Fibroblast of gingiva (primary cell): ENCODE data around the gene CEACAM7.

Source experiments
- DNase-seq: peaks from one replicate; pipeline ENCODE4 v3.0.0-alpha.2; 2011; ENCODE audit warnings: low read depth

Gene CEACAM7

DNA sequence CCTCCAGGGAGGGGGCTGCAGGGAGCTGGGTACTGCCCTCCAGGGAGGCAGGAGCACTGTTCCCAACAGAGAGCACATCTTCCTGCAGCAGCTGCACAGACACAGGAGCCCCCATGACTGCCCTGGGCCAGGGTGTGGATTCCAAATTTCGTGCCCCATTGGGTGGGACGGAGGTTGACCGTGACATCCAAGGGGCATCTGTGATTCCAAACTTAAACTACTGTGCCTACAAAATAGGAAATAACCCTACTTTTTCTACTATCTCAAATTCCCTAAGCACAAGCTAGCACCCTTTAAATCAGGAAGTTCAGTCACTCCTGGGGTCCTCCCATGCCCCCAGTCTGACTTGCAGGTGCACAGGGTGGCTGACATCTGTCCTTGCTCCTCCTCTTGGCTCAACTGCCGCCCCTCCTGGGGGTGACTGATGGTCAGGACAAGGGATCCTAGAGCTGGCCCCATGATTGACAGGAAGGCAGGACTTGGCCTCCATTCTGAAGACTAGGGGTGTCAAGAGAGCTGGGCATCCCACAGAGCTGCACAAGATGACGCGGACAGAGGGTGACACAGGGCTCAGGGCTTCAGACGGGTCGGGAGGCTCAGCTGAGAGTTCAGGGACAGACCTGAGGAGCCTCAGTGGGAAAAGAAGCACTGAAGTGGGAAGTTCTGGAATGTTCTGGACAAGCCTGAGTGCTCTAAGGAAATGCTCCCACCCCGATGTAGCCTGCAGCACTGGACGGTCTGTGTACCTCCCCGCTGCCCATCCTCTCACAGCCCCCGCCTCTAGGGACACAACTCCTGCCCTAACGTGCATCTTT lies 12.5 kb upstream of the CEACAM7 start:
- DNase-seq = no peak

DNA sequence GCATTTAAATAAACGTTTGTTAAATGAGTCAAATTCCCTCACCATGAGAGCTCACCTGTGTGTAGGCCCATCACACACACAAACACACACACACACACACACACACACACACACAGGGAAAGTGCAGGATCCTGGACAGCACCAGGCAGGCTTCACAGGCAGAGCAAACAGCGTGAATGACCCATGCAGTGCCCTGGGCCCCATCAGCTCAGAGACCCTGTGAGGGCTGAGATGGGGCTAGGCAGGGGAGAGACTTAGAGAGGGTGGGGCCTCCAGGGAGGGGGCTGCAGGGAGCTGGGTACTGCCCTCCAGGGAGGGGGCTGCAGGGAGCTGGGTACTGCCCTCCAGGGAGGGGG lies 11.9 kb upstream of the CEACAM7 start:
- DNase-seq = no peak

DNA sequence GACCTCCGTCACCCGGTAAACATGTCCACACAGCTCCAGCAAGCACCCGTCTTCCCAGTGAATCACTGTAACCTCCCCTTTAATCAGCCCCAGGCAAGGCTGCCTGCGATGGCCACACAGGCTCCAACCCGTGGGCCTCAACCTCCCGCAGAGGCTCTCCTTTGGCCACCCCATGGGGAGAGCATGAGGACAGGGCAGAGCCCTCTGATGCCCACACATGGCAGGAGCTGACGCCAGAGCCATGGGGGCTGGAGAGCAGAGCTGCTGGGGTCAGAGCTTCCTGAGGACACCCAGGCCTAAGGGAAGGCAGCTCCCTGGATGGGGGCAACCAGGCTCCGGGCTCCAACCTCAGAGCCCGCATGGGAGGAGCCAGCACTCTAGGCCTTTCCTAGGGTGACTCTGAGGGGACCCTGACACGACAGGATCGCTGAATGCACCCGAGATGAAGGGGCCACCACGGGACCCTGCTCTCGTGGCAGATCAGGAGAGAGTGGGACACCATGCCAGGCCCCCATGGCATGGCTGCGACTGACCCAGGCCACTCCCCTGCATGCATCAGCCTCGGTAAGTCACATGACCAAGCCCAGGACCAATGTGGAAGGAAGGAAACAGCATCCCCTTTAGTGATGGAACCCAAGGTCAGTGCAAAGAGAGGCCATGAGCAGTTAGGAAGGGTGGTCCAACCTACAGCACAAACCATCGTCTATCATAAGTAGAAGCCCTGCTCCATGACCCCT lies 11.3 kb upstream of the CEACAM7 start:
- no peak for DNase-seq

DNA sequence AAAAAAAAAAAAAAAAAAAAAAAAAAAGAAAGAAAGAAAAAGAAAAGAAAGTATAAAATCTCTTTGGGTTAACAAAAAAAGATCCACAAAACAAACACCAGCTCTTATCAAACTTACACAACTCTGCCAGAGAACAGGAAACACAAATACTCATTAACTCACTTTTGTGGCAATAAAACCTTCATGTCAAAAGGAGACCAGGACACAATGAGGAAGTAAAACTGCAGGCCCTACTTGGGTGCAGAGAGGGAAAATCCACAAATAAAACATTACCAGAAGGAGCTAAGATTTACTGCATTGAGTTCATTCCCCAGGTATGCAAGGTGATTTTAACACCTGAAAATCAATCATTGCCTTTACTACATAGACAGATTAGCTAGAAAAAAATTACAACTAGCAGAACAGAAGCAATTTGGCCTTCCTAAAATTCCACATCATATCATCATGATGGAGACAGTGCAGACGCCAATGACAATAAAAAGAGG lies 10.7 kb upstream of the CEACAM7 start:
- DNase-seq = no peak

DNA sequence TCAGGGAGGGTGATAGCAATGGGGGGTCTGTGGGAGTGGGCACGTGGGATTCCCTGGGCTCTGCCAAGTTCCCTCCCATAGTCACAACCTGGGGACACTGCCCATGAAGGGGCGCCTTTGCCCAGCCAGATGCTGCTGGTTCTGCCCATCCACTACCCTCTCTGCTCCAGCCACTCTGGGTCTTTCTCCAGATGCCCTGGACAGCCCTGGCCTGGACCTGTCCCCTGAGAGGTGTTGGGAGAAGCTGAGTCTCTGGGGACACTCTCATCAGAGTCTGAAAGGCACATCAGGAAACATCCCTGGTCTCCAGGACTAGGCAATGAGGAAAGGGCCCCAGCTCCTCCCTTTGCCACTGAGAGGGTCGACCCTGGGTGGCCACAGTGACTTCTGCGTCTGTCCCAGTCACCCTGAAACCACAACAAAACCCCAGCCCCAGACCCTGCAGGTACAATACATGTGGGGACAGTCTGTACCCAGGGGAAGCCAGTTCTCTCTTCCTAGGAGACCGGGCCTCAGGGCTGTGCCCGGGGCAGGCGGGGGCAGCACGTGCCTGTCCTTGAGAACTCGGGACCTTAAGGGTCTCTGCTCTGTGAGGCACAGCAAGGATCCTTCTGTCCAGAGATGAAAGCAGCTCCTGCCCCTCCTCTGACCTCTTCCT lies 9.3 kb upstream of the CEACAM7 start:
- no peak for DNase-seq

DNA sequence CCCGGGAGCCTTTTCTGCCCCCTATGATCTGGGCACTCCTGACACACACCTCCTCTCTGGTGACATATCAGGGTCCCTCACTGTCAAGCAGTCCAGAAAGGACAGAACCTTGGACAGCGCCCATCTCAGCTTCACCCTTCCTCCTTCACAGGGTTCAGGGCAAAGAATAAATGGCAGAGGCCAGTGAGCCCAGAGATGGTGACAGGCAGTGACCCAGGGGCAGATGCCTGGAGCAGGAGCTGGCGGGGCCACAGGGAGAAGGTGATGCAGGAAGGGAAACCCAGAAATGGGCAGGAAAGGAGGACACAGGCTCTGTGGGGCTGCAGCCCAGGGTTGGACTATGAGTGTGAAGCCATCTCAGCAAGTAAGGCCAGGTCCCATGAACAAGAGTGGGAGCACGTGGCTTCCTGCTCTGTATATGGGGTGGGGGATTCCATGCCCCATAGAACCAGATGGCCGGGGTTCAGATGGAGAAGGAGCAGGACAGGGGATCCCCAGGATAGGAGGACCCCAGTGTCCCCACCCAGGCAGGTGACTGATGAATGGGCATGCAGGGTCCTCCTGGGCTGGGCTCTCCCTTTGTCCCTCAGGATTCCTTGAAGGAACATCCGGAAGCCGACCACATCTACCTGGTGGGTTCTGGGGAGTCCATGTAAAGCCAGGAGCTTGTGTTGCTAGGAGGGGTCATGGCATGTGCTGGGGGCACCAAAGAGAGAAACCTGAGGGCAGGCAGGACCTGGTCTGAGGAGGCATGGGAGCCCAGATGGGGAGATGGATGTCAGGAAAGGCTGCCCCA lies 8.5 kb upstream of the CEACAM7 start:
- DNase-seq = no peak

DNA sequence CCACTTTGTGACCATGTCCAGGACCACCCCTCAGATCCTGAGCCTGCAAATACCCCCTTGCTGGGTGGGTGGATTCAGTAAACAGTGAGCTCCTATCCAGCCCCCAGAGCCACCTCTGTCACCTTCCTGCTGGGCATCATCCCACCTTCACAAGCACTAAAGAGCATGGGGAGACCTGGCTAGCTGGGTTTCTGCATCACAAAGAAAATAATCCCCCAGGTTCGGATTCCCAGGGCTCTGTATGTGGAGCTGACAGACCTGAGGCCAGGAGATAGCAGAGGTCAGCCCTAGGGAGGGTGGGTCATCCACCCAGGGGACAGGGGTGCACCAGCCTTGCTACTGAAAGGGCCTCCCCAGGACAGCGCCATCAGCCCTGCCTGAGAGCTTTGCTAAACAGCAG lies 7.7 kb upstream of the CEACAM7 start:
- DNase-seq = no peak

DNA sequence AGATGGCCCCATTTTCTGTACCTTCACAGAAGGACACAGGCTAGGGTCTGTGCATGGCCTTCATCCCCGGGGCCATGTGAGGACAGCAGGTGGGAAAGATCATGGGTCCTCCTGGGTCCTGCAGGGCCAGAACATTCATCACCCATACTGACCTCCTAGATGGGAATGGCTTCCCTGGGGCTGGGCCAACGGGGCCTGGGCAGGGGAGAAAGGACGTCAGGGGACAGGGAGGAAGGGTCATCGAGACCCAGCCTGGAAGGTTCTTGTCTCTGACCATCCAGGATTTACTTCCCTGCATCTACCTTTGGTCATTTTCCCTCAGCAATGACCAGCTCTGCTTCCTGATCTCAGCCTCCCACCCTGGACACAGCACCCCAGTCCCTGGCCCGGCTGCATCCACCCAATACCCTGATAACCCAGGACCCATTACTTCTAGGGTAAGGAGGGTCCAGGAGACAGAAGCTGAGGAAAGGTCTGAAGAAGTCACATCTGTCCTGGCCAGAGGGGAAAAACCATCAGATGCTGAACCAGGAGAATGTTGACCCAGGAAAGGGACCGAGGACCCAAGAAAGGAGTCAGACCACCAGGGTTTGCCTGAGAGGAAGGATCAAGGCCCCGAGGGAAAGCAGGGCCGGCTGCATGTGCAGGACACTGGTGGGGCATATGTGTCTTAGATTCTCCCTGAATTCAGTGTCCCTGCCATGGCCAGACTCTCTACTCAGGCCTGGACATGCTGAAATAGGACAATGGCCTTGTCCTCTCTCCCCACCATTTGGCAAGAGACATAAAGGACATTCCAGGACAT lies 7.0 kb upstream of the CEACAM7 start:
- DNase-seq = no peak

DNA sequence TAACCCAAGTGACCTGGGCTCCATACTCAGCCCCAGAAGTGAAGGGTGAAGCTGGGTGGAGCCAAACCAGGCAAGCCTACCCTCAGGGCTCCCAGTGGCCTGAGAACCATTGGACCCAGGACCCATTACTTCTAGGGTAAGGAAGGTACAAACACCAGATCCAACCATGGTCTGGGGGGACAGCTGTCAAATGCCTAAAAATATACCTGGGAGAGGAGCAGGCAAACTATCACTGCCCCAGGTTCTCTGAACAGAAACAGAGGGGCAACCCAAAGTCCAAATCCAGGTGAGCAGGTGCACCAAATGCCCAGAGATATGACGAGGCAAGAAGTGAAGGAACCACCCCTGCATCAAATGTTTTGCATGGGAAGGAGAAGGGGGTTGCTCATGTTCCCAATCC lies 6.1 kb upstream of the CEACAM7 start:
- no peak for DNase-seq

DNA sequence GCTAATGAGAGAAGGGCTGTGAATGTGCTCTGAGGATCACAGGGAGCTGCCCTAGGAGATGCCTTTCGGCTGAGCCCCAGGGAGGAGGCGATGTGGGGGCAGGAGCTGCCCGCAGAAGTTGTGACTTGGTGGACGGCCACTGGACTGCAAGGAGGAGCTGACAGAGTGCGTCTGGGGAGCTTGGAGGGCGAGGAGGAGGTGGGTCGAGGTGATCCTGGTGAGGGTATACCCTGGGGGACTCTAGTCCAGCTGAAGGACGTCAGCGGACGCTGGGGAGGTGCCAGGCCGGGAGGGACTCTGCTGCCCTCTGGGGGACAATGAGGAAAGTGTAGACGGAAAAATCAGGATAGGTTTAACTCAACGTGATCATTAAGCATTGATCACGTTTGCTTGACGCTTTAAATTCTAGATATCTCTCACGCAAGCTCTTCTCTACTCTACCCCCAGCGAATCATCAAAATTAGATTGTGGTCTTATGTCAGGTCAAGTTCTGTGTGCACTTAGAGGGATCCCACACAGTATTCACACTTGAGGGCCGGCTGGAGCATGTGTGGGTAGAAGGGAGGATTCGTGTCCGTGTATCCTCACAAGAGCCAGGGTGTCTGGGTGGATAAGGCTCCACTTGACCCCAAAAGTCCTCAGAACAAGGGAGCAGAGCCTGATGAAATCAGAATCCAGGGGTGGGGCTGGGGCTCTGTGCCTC lies 3.3 kb upstream of the CEACAM7 start:
- no peak for DNase-seq

DNA sequence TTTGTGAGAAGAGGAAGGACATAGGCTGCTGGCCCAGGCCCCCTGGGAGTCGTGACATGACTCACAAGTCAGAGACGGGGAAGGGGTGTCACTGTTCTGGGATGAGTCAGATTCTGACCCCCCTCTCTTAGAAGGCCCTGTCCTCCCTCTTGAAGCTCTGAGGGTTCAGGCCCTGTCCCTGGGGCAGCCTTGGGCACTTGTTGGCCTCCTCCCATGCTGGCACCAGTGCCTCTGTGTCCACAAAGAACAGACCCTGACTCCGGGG lies 2.7 kb upstream of the CEACAM7 start:
- DNase-seq = no peak

DNA sequence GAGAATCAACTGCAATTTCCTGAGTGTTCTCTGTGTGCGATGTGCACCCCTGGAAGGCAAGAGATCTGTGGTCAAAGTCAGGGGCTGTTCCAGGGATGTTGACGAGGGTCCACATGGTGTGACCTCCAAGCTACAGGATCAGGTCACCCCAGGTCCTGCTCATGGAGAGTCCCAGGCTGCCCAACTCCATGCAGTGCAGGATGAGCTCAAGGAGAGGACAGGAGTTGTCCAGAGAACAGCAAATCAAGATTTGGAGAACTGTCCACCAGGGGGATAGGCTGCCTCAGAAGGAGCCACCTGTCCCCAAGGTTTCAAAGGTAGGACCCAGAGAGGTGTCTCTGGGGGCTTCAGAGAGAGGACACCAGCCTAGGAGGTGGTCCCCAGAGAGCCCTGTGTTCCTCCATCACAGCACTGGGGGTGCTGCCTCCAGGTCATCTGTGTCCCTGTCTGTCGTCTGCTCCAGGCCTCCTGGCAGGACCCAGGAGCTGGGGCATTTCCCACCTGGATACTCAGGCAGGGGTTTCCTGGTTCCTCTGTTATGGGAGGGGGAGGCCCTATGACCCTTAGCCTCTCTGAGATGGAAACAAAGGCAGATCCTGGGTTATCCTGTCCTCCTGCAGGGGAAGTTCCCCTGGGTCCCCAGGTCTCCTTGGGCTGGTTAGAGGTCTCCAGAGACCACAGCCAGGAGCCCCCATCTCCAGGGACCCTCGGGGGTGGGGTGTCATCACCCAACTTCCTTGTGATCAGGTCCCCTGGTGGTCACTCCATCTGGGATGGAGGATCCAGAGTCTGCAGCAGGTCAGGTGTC lies 2.1 kb upstream of the CEACAM7 start:
- DNase-seq = no peak

DNA sequence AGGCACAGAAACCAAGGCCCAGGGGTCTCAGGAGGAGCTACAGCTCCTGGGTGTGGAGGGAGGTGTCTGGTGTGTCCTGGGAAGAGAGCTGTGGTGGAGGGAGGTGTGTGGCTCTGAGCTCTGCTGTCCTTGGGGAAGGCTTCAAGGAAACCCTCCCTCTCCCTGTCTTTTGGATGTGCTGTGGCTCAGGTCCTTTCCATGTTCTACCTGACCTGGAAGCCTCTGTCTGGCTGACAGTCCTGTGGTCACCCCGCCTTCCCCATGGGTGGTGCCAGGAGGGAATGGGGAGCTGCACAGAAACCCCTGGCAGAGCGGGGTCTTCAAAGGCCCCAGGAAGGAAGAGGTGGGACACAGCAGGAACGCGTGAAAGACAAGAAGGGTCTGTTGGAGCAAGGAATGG lies 617 bp upstream of the CEACAM7 start:
- no peak for DNase-seq

DNA sequence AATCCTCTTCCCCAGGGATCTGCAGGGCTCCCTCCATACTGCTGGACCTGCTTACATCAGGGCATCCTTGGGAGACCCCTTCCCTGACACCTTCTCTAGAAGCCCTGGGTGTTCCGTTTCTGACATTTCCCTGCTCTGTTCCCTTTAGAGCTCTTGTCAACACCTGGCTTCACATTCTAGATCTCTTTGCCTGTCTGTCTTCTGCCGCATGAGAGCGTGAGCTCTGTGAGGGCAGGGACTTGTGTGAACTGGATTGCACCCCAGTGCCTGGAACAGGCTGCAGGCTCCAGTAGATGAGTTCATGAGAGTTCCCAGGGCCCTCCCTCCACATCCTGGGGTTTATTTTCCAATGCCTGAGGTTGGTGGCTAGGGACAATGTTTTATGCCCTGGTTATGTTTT lies 651 bp downstream of the CEACAM7 start:
- DNase-seq = no peak

DNA sequence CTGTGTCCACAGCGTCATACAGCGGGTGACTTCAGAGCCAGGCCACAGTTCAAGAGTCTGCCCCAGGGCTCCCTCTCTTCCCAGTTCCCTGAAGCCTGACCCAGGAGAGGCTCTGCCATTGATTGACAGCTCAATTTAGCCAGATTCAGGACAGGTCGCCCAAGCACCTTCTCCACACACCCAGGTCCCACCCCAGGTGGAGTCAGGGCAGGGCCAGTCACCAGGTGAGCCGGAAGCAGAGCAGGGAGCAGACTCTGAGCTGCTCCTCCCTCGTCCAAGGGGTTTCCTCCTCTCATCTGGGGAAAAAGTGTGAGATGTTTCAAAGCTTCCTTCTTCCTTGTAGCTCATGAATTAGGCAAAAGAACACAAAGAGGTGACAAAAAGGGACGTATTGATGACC lies 5.6 kb downstream of the CEACAM7 start:
- DNase-seq = no peak

DNA sequence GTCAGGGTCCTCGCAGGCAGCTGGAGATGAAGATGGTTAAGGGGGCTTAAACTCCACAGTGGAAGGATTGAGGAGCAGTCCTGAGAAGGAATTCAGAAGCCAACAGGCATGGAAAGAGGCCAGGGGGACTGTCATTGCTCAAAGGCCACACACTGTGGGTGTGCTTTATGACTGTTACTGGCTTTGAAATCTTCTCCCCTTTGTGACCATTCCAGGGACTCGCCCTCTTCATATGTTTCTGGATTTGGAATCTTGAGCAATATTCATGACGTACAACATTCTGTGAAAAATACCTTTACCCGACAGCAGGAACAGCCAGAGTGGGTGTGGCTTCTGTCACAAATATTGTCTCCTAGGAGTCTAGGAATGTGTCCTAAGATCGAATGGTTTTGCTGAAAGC lies 16.6 kb downstream of the CEACAM7 start:
- no peak for DNase-seq

DNA sequence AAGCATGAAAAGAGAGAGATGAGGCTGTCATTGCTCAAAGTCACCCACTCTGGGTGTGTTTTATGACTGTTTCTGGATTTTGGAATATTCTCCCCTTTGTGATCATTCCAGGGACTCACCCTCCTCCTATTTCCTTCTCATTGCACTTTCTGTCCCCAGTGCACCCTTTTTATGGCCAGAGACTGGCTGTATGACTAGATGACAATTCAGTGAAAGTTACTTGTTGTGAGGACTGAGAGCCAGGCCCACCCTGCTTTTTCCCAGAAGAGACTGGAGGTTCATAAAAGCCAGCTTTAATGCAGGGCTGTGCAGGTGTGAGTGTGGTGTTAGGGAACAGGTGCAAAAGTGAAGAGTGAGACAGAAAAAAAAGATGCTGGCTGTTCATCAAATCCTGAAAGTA lies 17.3 kb downstream of the CEACAM7 start:
- no peak for DNase-seq

DNA sequence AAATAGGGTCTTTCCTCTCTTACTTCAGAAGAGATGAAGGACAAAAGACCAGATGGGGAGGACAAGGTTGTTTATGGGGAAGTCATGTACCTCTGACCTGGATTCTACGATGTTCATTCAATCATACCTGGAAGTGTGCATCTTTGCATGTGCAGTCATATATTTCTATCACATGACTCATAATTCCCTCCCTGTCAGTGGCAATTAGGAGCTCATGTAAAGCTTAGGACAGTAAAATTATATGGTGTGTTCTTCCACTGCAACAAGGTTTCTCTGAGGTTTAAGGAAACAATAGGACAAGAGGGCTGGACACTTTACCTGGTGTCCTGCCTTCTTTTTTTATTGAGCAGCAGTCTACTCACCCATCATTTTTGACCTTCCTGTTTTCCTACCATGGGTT lies 19.8 kb downstream of the CEACAM7 start:
- DNase-seq = no peak

DNA sequence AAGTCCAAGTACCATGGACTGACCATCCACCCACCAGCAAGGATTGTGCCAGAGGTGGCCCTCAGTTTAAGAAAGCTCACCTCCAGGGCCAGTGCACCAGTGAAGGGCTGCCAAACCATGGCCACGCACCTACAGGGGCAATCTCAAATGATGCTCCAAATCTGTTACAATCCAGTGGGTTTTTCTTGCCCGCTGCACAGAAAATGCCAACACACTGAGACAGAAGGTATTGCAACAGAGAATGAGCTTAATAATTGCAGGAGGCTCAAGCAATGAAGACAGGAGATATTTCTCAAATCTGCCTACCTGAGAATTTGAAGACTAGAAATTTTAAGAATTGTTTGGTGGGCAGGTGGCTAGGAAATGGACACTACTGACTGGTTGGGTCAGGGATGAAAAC lies 22.0 kb downstream of the CEACAM7 start:
- no peak for DNase-seq

DNA sequence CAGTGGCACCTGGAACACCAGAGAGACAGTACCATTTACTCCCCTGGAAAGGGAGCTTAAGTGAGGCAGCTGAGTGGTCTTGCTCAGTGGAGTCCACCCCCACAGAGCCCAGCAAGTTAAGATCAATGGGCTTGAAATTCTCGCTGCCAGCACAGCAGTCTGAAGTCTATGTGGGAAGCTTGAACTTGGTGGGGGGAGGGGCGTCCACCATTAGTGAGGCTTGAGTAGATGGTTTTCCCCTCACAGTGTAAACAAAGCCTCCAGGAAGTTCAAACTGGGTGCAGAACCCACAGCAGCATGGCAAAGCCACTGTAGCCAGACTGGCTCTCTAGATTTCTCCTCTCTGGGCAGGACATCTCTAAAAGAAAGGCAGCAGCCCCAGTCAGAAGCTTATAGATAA lies 30.9 kb downstream of the CEACAM7 start:
- DNase-seq = no peak
